ENCODE results near the gene COQ9. TPM values are rescaled to one million over a fixed set of nuclear protein-coding genes. Genes with fewer than 3 reads are reported as not detected.
A peak's percentile ranks its signal among the peaks of the same experiment; 100 is the strongest.

Gene COQ9
- total and polyA plus RNA-seq, 4 experiments from 2014 or later, result 26.8 to 37.7 (median 31.6) TPM

DNA sequence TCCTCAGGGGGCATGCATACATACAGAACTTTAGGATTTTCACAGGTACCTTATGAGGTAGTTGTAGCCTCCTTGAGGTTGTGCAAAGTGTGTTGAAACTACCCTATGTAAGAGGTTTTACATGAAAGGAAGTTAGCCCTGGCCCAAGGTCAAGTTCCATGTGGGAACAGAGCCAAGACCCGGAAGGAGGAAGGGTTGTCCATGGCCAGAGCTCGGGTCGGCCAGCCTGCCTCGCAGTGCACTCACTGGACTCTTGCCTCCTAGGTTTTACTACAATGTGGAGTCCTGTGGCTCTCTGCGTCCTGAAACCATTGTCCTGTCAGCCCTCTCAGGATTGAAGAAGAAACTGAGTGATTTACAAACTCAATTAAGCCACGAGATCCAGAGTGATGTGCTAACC is 23.4 kb downstream of the COQ9 start:
- H3K4me3 Mint-ChIP-seq, result no peak overlapping the region
- CTCF ChIA-PET (ENCODE audit: partially characterized antibody), result no interaction called here
- H3K27ac ChIP-seq (ENCODE audit: low read depth, low read length), result no peak overlapping the region
- peaks cover 33 to 55% of the 10 kb centered on the region in 2 donors for H3K36me3 Mint-ChIP-seq
- no peak for DNase-seq
- H3K36me3 ChIP-seq (ENCODE audit: insufficient read depth, low read length), result peaks cover 48% of the 10 kb centered on the region
- no peaks in the 10 kb centered on the region for H3K27me3 Mint-ChIP-seq
- no peak overlapping the region for H3K4me3 ChIP-seq (ENCODE audit: low read length in 2 of 2)
- peaks cover 5 to 7% (median 6%) of the 10 kb centered on the region in 4 donors for H3K4me1 Mint-ChIP-seq
- H3K9me3 Mint-ChIP-seq, result peaks cover 0 to 2% (median 0%) of the 10 kb centered on the region in 8 donors
- intact Hi-C loops (cut with micrococcal nuclease), result no loop called here
- H3K4me1 ChIP-seq (ENCODE audit: insufficient read depth, low read length), result peaks cover 6% of the 10 kb centered on the region
- no peaks in the 10 kb centered on the region for H3K27me3 ChIP-seq (ENCODE audit: insufficient read depth, low read length)
- H3K9me3 ChIP-seq (ENCODE audit: control insufficient read depth in 1 of 2, low read length in 2 of 2), result no peaks in the 10 kb centered on the region
- peak overlapping the region in 1 of 7 donors; percentile 40 for H3K27ac Mint-ChIP-seq
- POLR2A ChIA-PET (ENCODE audit: partially characterized antibody), result interaction anchor here (0.9 kb wide), 2 partner anchors 8 to 66 kb away, joined by 3 read pairs; partner anchors contain the start of gene POLR2C

DNA sequence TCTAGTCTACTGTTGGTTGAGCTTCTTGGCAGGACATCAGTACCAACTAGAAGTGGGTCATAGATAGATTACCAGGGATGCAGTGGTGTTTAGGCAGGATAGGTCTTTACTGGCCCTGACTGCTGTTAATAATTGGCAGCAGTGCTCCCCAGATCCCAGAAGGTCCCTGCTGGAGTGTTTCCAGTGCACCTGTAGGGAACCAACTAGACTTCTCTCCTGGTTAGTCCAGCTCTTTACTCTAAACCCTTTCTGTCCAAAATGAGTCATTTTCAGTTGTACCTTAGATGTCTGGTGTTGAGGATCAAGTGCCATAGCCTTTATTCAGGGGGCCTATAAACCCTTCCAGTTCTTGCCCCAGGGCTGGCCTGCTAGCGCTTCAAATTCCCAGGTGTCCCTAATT is 23.9 kb downstream of the COQ9 start:
- CTCF ChIA-PET (ENCODE audit: partially characterized antibody), result no interaction called here
- POLR2A ChIA-PET (ENCODE audit: partially characterized antibody), result interaction anchor here (0.9 kb wide), 2 partner anchors 9 to 66 kb away, joined by 3 read pairs; partner anchors contain the start of gene POLR2C
- DNase-seq, result no peak
- Histone ChIP-seq H3K9me3 (ENCODE audit: control insufficient read depth in 1 of 2, low read length in 2 of 2) (no peaks in the 10 kb centered on the region), H3K4me3 (ENCODE audit: low read length in 2 of 2) (no peak overlapping the region), H3K4me1 (ENCODE audit: insufficient read depth, low read length) (peaks cover 6% of the 10 kb centered on the region), H3K36me3 (ENCODE audit: insufficient read depth, low read length) (peaks cover 43% of the 10 kb centered on the region), H3K27ac (ENCODE audit: low read depth, low read length) (no peak overlapping the region), H3K27me3 (ENCODE audit: insufficient read depth, low read length) (no peaks in the 10 kb centered on the region)
- Mint-ChIP-seq H3K27me3 (no peaks in the 10 kb centered on the region), H3K4me3 (no peak overlapping the region), H3K9me3 (peaks cover 0 to 2% (median 0%) of the 10 kb centered on the region in 8 donors), H3K4me1 (peaks cover 5 to 7% (median 6%) of the 10 kb centered on the region in 4 donors), H3K36me3 (peaks cover 28 to 50% of the 10 kb centered on the region in 2 donors), H3K27ac (peak overlapping the region in 2 of 7 donors; percentile 12 to 40)
- intact Hi-C loops (cut with micrococcal nuclease), result no loop called here

DNA sequence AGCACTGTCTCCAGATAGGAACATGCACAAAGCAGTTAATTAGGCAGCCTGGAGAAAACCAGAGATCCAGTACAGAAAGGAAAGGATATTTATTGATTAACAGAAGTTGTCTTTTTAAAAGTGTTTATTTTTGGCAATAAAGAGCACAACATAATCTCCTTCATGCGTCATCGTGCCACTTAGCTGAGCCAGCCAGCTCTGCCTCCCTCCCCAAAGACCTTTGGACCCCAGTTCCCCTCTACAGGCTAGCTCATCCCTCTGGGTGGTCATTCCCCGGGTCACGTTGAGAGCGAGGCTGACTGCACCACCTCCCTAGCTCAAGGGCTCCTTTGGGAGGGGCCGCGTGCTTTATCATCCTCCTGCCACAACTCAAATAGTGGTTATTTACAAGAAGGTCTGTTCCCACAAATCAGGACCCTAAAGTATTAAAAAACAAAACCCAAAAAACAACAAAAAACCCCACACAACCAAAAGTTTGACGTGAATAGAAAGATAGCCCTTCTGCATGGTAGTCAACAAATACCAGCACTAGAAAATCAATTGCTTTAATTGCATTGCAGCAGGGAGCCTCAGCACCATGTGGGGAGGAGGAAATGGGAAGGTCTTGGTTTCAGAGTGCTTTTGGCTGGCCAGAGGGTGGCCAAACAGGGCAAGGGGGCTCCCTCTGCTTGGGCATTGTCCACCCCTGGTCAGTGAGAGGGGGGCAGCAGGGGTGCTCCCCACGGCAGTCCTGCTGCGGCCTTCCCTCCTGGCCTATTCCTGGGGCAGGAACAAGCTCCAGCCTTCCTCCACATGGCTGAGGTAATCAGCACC is 24.8 kb downstream of the COQ9 start:
- H3K27me3 Mint-ChIP-seq, result no peaks in the 10 kb centered on the region
- peaks cover 15% of the 10 kb centered on the region for H3K4me1 ChIP-seq (ENCODE audit: insufficient read depth, low read length)
- no peaks in the 10 kb centered on the region for H3K9me3 ChIP-seq (ENCODE audit: control insufficient read depth in 1 of 2, low read length in 2 of 2)
- H3K4me1 Mint-ChIP-seq, result peaks cover 8 to 12% (median 10%) of the 10 kb centered on the region in 4 donors
- H3K36me3 ChIP-seq (ENCODE audit: insufficient read depth, low read length), result peaks cover 38% of the 10 kb centered on the region
- ChIA-PET CTCF (ENCODE audit: partially characterized antibody) (no interaction called here), POLR2A (ENCODE audit: partially characterized antibody) (interaction anchor here (0.9 to 3.5 kb wide), 2 partner anchors 8 to 10 kb away, joined by 5 to 16 read pairs; partner anchors contain the start of gene POLR2C)
- H3K36me3 Mint-ChIP-seq, result peaks cover 27 to 46% of the 10 kb centered on the region in 2 donors
- H3K27ac ChIP-seq (ENCODE audit: low read depth, low read length), result no peak overlapping the region
- peaks cover 0 to 2% (median 0%) of the 10 kb centered on the region in 8 donors for H3K9me3 Mint-ChIP-seq
- intact Hi-C loops (cut with micrococcal nuclease), result no loop called here
- peak overlapping the region in 2 of 7 donors; percentile 35 to 74 for H3K27ac Mint-ChIP-seq
- no peak overlapping the region for H3K4me3 Mint-ChIP-seq
- no peaks in the 10 kb centered on the region for H3K27me3 ChIP-seq (ENCODE audit: insufficient read depth, low read length)
- no peak overlapping the region for H3K4me3 ChIP-seq (ENCODE audit: low read length in 2 of 2)
- DNase-seq, result no peak

DNA sequence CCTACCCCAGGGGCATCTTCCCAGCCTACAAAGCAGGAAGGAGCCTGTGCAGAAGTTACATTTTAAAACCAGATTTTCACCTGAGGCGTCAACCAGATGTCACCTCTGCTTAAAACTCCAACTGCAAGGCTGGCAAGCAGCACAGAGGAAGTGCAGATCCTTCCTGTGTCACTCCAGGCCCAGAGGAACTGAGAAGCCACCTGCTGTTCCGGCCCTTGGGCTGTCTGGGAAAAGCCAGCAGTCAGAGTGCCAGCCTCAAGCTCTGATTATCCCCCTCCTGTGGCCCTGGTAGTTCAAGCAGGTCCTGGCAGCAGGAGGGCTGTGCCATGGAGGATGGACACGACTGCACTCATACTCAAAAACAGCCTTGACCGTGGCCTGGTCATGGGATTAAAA is 25.4 kb downstream of the COQ9 start:
- Histone ChIP-seq H3K27me3 (ENCODE audit: insufficient read depth, low read length) (no peaks in the 10 kb centered on the region), H3K9me3 (ENCODE audit: control insufficient read depth in 1 of 2, low read length in 2 of 2) (no peaks in the 10 kb centered on the region), H3K4me1 (ENCODE audit: insufficient read depth, low read length) (peaks cover 17% of the 10 kb centered on the region), H3K27ac (ENCODE audit: low read depth, low read length) (no peak overlapping the region), H3K36me3 (ENCODE audit: insufficient read depth, low read length) (peaks cover 38% of the 10 kb centered on the region), H3K4me3 (ENCODE audit: low read length in 2 of 2) (no peak overlapping the region)
- Mint-ChIP-seq H3K27me3 (no peaks in the 10 kb centered on the region), H3K27ac (peak overlapping the region in 1 of 7 donors; percentile 35), H3K4me3 (no peak overlapping the region), H3K4me1 (peaks cover 8 to 12% (median 10%) of the 10 kb centered on the region in 4 donors), H3K9me3 (peaks cover 0 to 2% (median 0%) of the 10 kb centered on the region in 8 donors), H3K36me3 (peaks cover 23 to 43% of the 10 kb centered on the region in 2 donors)
- intact Hi-C loops (cut with micrococcal nuclease), result no loop called here
- ChIA-PET POLR2A (ENCODE audit: partially characterized antibody) (interaction anchor here (0.9 to 3.5 kb wide), 3 partner anchors 9 to 13 kb away, joined by 3 to 16 read pairs (median 5); partner anchors contain the start of gene POLR2C), CTCF (ENCODE audit: partially characterized antibody) (interaction anchor here (2.9 kb wide), 1 partner anchor 47 kb away, joined by 14 read pairs; no protein-coding TSS in a partner anchor)
- DNase-seq, result no peak

DNA sequence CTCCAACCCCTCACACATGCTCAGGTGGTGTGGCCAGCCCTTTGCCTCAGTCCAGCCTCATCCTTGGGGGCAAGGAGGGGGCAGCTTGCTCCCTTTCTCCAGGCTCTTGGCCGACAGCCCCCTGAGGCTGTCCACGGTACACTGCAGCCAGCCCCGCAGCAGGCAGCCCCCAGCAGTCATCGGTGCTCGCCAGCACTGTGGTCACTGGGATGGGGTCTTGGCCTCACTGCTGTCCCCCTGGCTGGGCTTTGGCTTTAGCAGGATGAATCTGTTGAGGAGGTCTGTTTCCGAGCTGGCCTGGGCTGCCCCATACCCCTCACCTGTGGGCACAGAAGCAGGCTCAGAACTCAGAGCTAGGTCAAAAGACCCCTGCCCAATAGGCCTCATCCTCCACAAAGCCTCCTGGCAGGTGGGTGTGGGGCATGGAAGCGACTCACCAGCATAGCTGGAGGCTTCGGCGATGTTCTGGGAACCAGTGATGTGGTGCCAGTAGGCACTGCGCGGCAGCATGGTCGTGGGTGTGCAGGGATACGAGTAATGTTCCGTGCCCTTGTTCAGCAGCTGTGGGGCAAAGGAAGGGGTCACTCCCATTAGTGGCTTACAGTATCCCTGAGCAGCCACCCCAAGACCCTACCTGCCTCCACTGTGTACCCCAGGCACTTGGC is 26.0 kb downstream of the COQ9 start:
- ChIA-PET POLR2A (ENCODE audit: partially characterized antibody) (interaction anchor here (0.9 to 3.5 kb wide), 4 partner anchors 8 to 12 kb away, joined by 3 to 16 read pairs (median 8); partner anchors contain the start of gene POLR2C), CTCF (ENCODE audit: partially characterized antibody) (interaction anchor here (1.1 to 2.9 kb wide), 3 partner anchors 13 to 55 kb away, joined by 3 to 14 read pairs (median 7); partner anchors contain the start of gene DOK4)
- H3K4me3 ChIP-seq (ENCODE audit: low read length in 2 of 2), result no peak overlapping the region
- Mint-ChIP-seq H3K27ac (no peak overlapping the region), H3K4me3 (no peak overlapping the region), H3K9me3 (peaks cover 0 to 2% (median 0%) of the 10 kb centered on the region in 8 donors), H3K27me3 (no peaks in the 10 kb centered on the region), H3K36me3 (peaks cover 19 to 38% of the 10 kb centered on the region in 2 donors), H3K4me1 (peaks cover 7 to 12% (median 9%) of the 10 kb centered on the region in 4 donors)
- no peaks in the 10 kb centered on the region for H3K27me3 ChIP-seq (ENCODE audit: insufficient read depth, low read length)
- DNase-seq, result no peak
- peaks cover 17% of the 10 kb centered on the region for H3K4me1 ChIP-seq (ENCODE audit: insufficient read depth, low read length)
- no peak overlapping the region for H3K27ac ChIP-seq (ENCODE audit: low read depth, low read length)
- peaks cover 36% of the 10 kb centered on the region for H3K36me3 ChIP-seq (ENCODE audit: insufficient read depth, low read length)
- no peaks in the 10 kb centered on the region for H3K9me3 ChIP-seq (ENCODE audit: control insufficient read depth in 1 of 2, low read length in 2 of 2)
- intact Hi-C loops (cut with micrococcal nuclease), result no loop called here

DNA sequence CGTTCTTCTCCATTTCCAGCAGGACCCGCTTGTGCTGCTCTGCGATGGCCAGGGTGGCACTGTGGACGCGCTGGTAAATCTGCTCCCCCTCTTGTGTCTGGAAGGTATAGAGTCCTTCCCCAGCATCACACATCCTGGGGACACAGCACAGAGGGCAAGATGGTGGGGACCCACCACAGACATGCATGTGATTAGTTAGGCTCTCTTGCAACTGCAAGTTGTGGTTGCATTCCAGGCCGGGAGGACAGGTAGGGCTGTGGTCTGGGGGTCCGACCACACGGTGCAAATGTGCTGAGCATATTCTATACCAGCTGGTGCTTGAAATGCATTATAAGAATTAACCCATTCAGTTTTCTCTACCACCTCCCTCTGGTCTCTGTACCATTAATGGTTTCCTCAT is 26.6 kb downstream of the COQ9 start:
- no peak for DNase-seq
- Mint-ChIP-seq H3K4me1 (peaks cover 6 to 12% (median 9%) of the 10 kb centered on the region in 4 donors), H3K4me3 (no peak overlapping the region), H3K27ac (peak overlapping the region in 1 of 7 donors; percentile 36), H3K27me3 (no peaks in the 10 kb centered on the region), H3K36me3 (peaks cover 13 to 32% of the 10 kb centered on the region in 2 donors), H3K9me3 (peaks cover 0 to 2% (median 0%) of the 10 kb centered on the region in 8 donors)
- Histone ChIP-seq H3K27ac (ENCODE audit: low read depth, low read length) (no peak overlapping the region), H3K27me3 (ENCODE audit: insufficient read depth, low read length) (no peaks in the 10 kb centered on the region), H3K4me3 (ENCODE audit: low read length in 2 of 2) (no peak overlapping the region), H3K9me3 (ENCODE audit: control insufficient read depth in 1 of 2, low read length in 2 of 2) (no peaks in the 10 kb centered on the region), H3K4me1 (ENCODE audit: insufficient read depth, low read length) (peaks cover 17% of the 10 kb centered on the region), H3K36me3 (ENCODE audit: insufficient read depth, low read length) (peaks cover 30% of the 10 kb centered on the region)
- intact Hi-C loops (cut with micrococcal nuclease), result no loop called here
- POLR2A ChIA-PET (ENCODE audit: partially characterized antibody), result interaction anchor here (2.7 to 3.5 kb wide), 2 partner anchors 9 to 12 kb away, joined by 10 to 16 read pairs; partner anchors contain the start of gene POLR2C
- CTCF ChIA-PET (ENCODE audit: partially characterized antibody), result interaction anchor here (1.1 to 2.9 kb wide), 4 partner anchors 12 to 55 kb away, joined by 3 to 14 read pairs (median 7); partner anchors contain the start of genes DOK4 and POLR2C
